HepG2 (cell line): ENCODE data around the gene UQCC2.

ENCODE experiments used
- ETS1 ChIP-seq: sonication (generic); formaldehyde crosslinking; IDR thresholded peaks from 2 replicates; pipeline ENCODE4 v1.4.0; 2020; ENCODE audit warnings: missing genetic modification reagents
- EZH2 ChIP-seq: conservative IDR thresholded peaks from 2 replicates; pipeline ENCODE4 v1.6.1; 2012; ENCODE audit warnings: mild to moderate bottlenecking, low read depth, low read length, moderate library complexity
- HNF4A ChIP-seq: sonication (generic); formaldehyde crosslinking; IDR thresholded peaks from 2 replicates; pipeline ENCODE4 v1.4.0; 2020; ENCODE audit warnings: missing genetic modification reagents
- JUNB ChIP-seq: sonication (generic); formaldehyde crosslinking; IDR thresholded peaks from 2 replicates; pipeline ENCODE4 v1.8.0; 2022; ENCODE audit warnings: missing genetic modification reagents, mild to moderate bottlenecking, borderline replicate concordance
- MLXIP ChIP-seq: sonication (generic); formaldehyde crosslinking; IDR thresholded peaks from 2 replicates; pipeline ENCODE4 v1.9.0; 2021; ENCODE audit warnings: missing genetic modification reagents, borderline replicate concordance
- MYC ChIP-seq: sonication (generic); formaldehyde crosslinking; IDR thresholded peaks from 2 replicates; pipeline ENCODE4 v1.9.0; 2021; ENCODE audit warnings: missing genetic modification reagents, borderline replicate concordance
- NR2C2 ChIP-seq: sonication (generic); formaldehyde crosslinking; IDR thresholded peaks from 2 replicates; pipeline ENCODE4 v1.4.0; 2020; ENCODE audit warnings: missing genetic modification reagents, mild to moderate bottlenecking, moderate library complexity, borderline replicate concordance
- ONECUT2 ChIP-seq: sonication (generic); formaldehyde crosslinking; IDR thresholded peaks from 2 replicates; pipeline ENCODE4 v1.4.0; 2020; ENCODE audit warnings: missing genetic modification reagents
- PREB ChIP-seq: sonication (generic); formaldehyde crosslinking; IDR thresholded peaks from 2 replicates; pipeline ENCODE4 v1.4.0; 2020; ENCODE audit warnings: missing genetic modification reagents
- SIN3A ChIP-seq: IDR thresholded peaks from 2 replicates; pipeline ENCODE4 v1.6.1; 2011; ENCODE audit warnings: low read depth, mild to moderate bottlenecking, control low read depth, low read length, borderline replicate concordance
- XRCC5 ChIP-seq: fragments of 200-400 bp; formaldehyde crosslinking; optimal IDR thresholded peaks from 2 replicates; pipeline ENCODE3; 2017; ENCODE audit warnings: mild to moderate bottlenecking, low read length
- ZNF709 ChIP-seq: sonication (generic); formaldehyde crosslinking; IDR thresholded peaks from 2 replicates; pipeline ENCODE4 v1.5.0; 2020; ENCODE audit warnings: mild to moderate bottlenecking, missing genetic modification reagents
- TF ChIP-seq, protein P1 (sequence below): sonication (generic); formaldehyde crosslinking; IDR thresholded peaks from 2 replicates; pipeline ENCODE4 v1.5.0; 2020; ENCODE audit warnings: mild to moderate bottlenecking, missing genetic modification reagents, moderate library complexity
- TF ChIP-seq, protein P2 (sequence below): IDR thresholded peaks from 2 replicates; pipeline ENCODE4 v1.4.0; 2020; ENCODE audit warnings: mild to moderate bottlenecking, missing genetic modification reagents

- TF ChIP-seq XRCC5 (no peak), HNF4A (CRISPR knock-in tag) (no peak), MLXIP (CRISPR knock-in tag) (no peak), MYC (CRISPR knock-in tag) (no peak), PREB (CRISPR knock-in tag) (no peak), ONECUT2 (CRISPR knock-in tag) (no peak), NR2C2 (CRISPR knock-in tag) (no peak), EZH2 (no peak), SIN3A (no peak), JUNB (CRISPR knock-in tag) (no peak), ETS1 (no peak), ZNF709 (no peak)
- TF ChIP-seq, protein P1, sequence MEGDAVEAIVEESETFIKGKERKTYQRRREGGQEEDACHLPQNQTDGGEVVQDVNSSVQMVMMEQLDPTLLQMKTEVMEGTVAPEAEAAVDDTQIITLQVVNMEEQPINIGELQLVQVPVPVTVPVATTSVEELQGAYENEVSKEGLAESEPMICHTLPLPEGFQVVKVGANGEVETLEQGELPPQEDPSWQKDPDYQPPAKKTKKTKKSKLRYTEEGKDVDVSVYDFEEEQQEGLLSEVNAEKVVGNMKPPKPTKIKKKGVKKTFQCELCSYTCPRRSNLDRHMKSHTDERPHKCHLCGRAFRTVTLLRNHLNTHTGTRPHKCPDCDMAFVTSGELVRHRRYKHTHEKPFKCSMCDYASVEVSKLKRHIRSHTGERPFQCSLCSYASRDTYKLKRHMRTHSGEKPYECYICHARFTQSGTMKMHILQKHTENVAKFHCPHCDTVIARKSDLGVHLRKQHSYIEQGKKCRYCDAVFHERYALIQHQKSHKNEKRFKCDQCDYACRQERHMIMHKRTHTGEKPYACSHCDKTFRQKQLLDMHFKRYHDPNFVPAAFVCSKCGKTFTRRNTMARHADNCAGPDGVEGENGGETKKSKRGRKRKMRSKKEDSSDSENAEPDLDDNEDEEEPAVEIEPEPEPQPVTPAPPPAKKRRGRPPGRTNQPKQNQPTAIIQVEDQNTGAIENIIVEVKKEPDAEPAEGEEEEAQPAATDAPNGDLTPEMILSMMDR = no peak
- TF ChIP-seq, protein P2, sequence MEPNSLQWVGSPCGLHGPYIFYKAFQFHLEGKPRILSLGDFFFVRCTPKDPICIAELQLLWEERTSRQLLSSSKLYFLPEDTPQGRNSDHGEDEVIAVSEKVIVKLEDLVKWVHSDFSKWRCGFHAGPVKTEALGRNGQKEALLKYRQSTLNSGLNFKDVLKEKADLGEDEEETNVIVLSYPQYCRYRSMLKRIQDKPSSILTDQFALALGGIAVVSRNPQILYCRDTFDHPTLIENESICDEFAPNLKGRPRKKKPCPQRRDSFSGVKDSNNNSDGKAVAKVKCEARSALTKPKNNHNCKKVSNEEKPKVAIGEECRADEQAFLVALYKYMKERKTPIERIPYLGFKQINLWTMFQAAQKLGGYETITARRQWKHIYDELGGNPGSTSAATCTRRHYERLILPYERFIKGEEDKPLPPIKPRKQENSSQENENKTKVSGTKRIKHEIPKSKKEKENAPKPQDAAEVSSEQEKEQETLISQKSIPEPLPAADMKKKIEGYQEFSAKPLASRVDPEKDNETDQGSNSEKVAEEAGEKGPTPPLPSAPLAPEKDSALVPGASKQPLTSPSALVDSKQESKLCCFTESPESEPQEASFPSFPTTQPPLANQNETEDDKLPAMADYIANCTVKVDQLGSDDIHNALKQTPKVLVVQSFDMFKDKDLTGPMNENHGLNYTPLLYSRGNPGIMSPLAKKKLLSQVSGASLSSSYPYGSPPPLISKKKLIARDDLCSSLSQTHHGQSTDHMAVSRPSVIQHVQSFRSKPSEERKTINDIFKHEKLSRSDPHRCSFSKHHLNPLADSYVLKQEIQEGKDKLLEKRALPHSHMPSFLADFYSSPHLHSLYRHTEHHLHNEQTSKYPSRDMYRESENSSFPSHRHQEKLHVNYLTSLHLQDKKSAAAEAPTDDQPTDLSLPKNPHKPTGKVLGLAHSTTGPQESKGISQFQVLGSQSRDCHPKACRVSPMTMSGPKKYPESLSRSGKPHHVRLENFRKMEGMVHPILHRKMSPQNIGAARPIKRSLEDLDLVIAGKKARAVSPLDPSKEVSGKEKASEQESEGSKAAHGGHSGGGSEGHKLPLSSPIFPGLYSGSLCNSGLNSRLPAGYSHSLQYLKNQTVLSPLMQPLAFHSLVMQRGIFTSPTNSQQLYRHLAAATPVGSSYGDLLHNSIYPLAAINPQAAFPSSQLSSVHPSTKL (CRISPR knock-in tag) = no peak
Observed at GRCh38 chr6:33661106-33661838, 50.2 kb downstream of the UQCC2 start.
